ENCODE data around the gene FGF14.

DNA sequence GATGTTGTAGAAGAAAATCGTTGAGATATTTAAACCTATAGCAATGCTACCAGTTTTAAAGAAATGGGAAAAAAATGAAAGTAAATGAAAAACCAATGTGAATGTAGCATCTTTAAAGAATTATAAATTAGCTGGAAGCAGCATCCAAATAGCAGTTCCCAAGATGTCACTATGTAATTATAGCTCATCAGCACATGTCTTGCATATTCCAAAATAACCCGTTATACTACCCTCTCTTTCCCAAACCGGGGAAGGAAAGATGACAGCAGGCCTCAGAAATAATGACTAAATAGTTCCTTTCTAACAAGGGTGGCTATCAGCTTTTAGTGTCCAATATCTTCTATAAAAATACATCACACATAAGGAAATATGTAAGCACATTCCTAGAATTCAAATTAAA is 140.5 kb downstream of the FGF14 start:
- TF ChIP-seq, protein P1, sequence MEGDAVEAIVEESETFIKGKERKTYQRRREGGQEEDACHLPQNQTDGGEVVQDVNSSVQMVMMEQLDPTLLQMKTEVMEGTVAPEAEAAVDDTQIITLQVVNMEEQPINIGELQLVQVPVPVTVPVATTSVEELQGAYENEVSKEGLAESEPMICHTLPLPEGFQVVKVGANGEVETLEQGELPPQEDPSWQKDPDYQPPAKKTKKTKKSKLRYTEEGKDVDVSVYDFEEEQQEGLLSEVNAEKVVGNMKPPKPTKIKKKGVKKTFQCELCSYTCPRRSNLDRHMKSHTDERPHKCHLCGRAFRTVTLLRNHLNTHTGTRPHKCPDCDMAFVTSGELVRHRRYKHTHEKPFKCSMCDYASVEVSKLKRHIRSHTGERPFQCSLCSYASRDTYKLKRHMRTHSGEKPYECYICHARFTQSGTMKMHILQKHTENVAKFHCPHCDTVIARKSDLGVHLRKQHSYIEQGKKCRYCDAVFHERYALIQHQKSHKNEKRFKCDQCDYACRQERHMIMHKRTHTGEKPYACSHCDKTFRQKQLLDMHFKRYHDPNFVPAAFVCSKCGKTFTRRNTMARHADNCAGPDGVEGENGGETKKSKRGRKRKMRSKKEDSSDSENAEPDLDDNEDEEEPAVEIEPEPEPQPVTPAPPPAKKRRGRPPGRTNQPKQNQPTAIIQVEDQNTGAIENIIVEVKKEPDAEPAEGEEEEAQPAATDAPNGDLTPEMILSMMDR (IDR thresholded peaks at IDR 0.05), result no peak
- TF ChIP-seq POLR2A (IDR thresholded peaks at IDR 0.05) (no peak), EP300 (IDR thresholded peaks at IDR 0.05) (no peak)
